Activated T-helper 2 cell treated with anti-CD3 and anti-CD28 coated beads, Interferon-gamma antibody, Interleukin-2, Interleukin-4, amounts not matched to agents 10 μg/mL and 5 μg/mL and 100 μg/mL, durations not matched to agents 14 hours and 24 hours and 36 hours (primary cell): ENCODE results near the gene IBA57. TPM values are rescaled to one million over a fixed set of nuclear protein-coding genes. Genes with fewer than 3 reads are reported as not detected.
"Not testable (repeated sequence)": the region's sequence is repeated elsewhere in the genome, so short reads cannot be mapped to it uniquely, and the experiment has no call there.

ENCODE experiments used
- DNase-seq: peaks from one replicate; pipeline ENCODE4 v3.0.0; 2021; ENCODE audit warnings: low spot score
- H3K27ac Mint-ChIP-seq: one replicate; pipeline ENCODE4 v1.8.0; 2021; ENCODE audit warnings: mixed read lengths
- H3K27me3 Mint-ChIP-seq: one replicate; pipeline ENCODE4 v1.8.0; 2021; ENCODE audit warnings: low read depth, mixed read lengths
- H3K36me3 Mint-ChIP-seq: one replicate; pipeline ENCODE4 v1.8.0; 2021; ENCODE audit warnings: low read depth, mixed read lengths
- H3K4me1 Mint-ChIP-seq: one replicate; pipeline ENCODE4 v1.8.0; 2021; ENCODE audit warnings: low read depth, mixed read lengths
- H3K4me3 Mint-ChIP-seq: one replicate; pipeline ENCODE4 v1.8.0; 2021; ENCODE audit warnings: low read depth, mild to moderate bottlenecking, moderate library complexity, mixed read lengths
- H3K9me3 Mint-ChIP-seq: one replicate; pipeline ENCODE4 v1.8.0; 2021; ENCODE audit warnings: mixed read lengths
- intact Hi-C: fragments of 100-400 bp; cut with micrococcal nuclease; formaldehyde crosslinking; loops from one replicate; pipeline ENCODE4 v1.15.1; 2023
- total RNA-seq: library from RNA; stranded (reverse); gene quantifications from 2 replicates; pipeline ENCODE4 v1.2.3, GENCODE V29; 2022

The IBA57 gene
- total RNA-seq, 1 donor from 2014 or later, result 7.6 TPM

DNA sequence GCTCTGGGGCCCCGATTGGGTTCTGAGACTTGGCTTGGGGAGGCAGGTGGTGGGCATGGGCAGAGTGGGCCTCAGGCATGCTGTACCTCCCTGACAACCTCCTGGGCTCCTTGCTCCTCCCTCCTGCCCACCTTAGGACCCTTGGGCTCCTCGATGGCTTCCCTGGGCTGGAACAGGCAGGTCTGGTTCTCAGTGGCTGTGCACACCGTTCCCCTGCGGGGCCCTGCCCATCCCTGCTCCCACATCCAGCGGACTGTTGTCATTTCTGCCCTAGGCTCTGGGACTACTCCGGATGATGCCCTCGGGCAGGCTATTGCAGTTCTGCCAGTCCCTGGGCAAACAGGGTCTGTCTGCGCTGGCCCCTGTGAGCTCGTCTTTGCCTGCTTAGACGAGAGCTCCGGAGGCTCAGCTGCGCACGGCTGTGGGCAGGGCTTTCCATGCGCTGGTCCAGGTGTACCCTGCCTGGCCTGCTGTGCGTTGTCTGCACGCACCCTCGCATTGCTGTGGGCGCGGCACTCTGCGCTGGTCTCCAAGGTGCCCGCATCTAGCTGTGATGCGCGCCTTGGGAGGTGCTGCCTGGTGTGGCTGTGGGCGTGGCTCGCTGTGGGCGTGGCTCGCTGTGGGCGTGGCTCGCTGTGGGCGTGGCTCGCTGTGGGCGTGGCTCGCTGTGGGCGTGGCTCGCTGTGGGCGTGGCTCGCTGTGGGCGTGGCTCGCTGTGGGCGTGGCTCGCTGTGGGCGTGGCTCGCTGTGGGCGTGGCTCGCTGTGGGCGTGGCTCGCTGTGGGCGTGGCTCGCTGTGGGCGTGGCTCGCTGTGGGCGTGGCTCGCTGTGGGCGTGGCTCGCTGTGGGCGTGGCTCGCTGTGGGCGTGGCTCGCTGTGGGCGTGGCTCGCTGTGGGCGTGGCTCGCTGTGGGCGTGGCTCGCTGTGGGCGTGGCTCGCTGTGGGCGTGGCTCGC, 8.2 kb downstream of the IBA57 start:
- H3K27ac Mint-ChIP-seq, H3K4me1 Mint-ChIP-seq, intact Hi-C loops, H3K36me3 Mint-ChIP-seq, H3K27me3 Mint-ChIP-seq, H3K4me3 Mint-ChIP-seq, H3K9me3 Mint-ChIP-seq, DNase-seq: not testable (repeated sequence)

DNA sequence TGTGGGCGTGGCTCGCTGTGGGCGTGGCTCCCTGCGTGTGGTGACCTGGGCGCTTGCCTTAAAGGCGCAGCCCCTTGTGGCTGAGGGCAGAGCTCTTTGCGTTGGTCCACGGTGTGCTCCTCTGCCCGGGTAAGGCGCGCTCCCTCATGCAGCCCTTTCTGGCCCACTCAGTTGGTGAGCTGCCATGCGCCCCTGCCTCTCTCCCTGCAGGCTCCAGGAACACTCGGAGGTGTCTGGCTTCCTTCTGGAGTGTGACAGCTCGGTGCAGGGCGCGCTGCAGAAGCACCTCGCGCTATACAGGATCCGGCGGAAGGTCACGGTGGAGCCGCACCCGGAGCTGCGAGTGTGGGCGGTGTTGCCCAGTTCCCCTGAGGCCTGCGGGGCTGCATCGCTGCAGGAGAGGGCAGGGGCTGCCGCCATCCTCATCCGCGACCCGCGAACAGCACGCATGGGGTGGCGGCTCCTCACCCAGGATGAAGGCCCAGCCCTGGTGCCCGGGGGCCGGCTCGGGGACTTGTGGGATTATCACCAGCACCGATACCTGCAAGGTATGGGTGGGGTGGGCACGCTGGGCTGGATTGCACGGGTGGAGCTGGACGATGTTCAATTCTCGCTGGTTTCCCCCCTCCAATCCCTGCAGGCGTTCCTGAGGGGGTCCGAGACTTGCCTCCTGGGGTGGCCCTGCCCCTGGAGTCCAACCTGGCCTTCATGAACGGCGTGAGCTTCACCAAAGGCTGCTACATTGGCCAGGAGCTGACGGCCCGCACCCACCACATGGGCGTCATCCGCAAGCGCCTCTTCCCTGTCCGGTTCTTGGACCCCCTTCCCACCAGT, 9.1 kb downstream of the IBA57 start:
- DNase-seq, result no peak
- Mint-ChIP-seq H3K9me3 (no peaks in the 10 kb centered on the region), H3K27ac (no peak overlapping the region), H3K4me3 (no peak overlapping the region), H3K27me3 (no peaks in the 10 kb centered on the region), H3K4me1 (peaks cover 1% of the 10 kb centered on the region), H3K36me3 (no peaks in the 10 kb centered on the region)
- intact Hi-C loops, result no loop called here

DNA sequence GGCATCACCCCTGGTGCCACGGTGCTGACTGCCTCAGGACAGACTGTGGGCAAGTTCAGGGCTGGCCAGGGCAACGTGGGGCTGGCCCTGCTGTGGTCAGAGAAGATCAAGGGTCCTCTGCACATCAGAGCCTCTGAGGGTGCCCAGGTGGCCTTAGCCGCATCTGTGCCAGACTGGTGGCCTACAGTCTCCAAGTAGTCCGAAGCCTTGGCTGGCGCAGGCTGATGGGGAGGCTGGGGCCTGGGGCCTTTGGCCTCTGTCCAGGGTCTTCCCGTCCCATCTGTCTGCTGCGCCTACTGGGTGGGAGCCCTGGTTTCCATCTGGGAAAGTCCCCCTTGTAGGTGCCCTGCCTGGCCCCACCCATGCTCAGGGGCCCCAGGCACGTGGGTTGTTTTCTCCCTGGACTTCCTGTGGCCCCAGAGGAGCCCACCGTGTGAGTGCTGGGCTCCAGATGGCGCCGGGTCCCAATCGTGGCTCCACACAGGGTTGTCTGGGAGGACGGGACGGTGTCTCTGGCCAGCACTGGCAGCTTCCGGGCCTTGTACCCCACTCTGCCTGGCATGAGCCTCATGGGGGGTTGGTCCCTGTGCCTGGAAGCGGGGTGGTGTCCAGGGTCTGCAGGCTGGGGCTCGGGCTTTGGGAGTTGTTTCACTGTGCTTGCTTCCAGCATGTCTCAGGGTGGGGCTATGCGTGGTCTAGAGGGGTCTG, 9.9 kb downstream of the IBA57 start:
- H3K4me3 Mint-ChIP-seq, result no peak overlapping the region
- intact Hi-C loops, result no loop called here
- H3K36me3 Mint-ChIP-seq, result no peaks in the 10 kb centered on the region
- DNase-seq, result no peak
- peaks cover 1% of the 10 kb centered on the region for H3K4me1 Mint-ChIP-seq
- H3K27ac Mint-ChIP-seq, result no peak overlapping the region
- no peaks in the 10 kb centered on the region for H3K27me3 Mint-ChIP-seq
- no peaks in the 10 kb centered on the region for H3K9me3 Mint-ChIP-seq

DNA sequence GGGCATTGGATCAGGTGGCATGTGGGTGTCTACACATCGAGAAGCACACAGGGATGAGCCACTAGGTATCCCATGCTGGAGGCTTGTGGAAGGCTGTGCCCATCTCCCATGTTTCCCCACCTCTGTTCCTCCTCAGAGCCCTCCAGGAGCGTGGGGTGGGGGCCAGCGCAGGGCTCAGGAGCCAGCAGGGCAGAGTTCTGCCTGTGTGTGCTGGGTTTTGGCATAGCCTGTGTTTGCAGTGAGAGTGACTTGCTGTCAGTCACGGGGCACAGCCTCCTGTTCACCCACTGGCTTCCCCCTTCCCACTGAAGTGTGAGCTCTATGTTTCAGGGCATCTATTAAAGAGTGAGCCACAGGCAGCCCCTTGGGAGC, 10.4 kb downstream of the IBA57 start:
- intact Hi-C loops, result no loop called here
- Mint-ChIP-seq H3K36me3 (no peaks in the 10 kb centered on the region), H3K9me3 (no peaks in the 10 kb centered on the region), H3K4me1 (peaks cover 1% of the 10 kb centered on the region), H3K27me3 (no peaks in the 10 kb centered on the region), H3K27ac (no peak overlapping the region), H3K4me3 (no peak overlapping the region)
- DNase-seq, result no peak

DNA sequence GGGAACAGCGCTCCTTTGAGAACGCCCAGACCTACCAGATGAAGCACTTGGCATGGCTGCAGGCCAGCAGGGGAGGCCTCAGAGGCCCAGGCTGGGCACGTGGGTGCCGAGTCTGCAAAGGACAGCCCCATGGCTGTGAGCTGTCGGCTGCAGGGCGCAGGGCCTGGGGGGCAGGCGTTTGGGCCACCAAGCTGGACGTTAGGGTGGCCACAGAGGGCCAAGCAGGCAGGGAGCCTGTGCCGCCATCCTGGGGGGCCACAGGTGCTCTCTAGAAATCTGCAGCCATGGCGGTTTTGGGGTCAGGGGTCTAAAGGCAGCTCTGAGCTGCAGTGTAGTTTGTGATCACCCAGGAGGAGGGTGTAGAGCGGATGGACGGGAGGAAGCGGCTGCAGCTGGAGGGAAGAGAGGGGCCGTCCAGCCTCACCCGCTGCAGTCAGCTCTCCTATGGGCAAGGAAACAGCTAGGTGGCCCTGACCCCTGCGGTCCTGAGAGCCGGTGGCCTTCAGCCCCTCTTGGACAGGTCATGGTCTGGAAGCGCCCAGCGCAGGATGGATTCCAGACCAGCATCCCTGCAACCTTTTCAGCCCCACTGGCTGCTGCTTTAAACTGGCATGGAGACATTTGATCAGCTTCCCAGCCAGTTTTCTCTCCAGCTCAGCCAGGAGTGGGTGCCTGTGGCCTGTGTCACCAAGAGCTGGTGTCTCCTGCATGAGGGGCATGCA, 11.0 kb downstream of the IBA57 start:
- Mint-ChIP-seq H3K4me3 (no peak overlapping the region), H3K36me3 (no peaks in the 10 kb centered on the region), H3K27ac (no peak overlapping the region), H3K9me3 (no peaks in the 10 kb centered on the region), H3K4me1 (peaks cover 1% of the 10 kb centered on the region), H3K27me3 (no peaks in the 10 kb centered on the region)
- intact Hi-C loops, result no loop called here
- DNase-seq, result no peak

DNA sequence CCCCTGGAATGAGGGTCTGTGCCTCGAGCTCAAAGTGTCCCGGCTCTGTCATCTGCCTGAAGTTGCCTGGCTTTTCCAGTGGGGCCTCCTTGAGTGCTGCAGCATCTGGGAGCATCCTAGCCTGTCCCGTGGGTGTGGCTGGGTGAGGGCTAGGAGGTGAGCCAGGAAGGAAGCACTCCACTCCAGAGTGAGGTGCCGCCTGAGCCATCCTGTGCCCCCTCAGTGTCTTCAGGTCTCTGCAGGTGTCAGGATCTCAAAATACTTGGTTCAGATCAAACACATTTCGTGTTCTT, 11.5 kb downstream of the IBA57 start:
- DNase-seq, result no peak
- Mint-ChIP-seq H3K4me3 (no peak overlapping the region), H3K27me3 (no peaks in the 10 kb centered on the region), H3K9me3 (no peaks in the 10 kb centered on the region), H3K4me1 (peaks cover 1% of the 10 kb centered on the region), H3K36me3 (no peaks in the 10 kb centered on the region), H3K27ac (no peak overlapping the region)
- intact Hi-C loops, result no loop called here

DNA sequence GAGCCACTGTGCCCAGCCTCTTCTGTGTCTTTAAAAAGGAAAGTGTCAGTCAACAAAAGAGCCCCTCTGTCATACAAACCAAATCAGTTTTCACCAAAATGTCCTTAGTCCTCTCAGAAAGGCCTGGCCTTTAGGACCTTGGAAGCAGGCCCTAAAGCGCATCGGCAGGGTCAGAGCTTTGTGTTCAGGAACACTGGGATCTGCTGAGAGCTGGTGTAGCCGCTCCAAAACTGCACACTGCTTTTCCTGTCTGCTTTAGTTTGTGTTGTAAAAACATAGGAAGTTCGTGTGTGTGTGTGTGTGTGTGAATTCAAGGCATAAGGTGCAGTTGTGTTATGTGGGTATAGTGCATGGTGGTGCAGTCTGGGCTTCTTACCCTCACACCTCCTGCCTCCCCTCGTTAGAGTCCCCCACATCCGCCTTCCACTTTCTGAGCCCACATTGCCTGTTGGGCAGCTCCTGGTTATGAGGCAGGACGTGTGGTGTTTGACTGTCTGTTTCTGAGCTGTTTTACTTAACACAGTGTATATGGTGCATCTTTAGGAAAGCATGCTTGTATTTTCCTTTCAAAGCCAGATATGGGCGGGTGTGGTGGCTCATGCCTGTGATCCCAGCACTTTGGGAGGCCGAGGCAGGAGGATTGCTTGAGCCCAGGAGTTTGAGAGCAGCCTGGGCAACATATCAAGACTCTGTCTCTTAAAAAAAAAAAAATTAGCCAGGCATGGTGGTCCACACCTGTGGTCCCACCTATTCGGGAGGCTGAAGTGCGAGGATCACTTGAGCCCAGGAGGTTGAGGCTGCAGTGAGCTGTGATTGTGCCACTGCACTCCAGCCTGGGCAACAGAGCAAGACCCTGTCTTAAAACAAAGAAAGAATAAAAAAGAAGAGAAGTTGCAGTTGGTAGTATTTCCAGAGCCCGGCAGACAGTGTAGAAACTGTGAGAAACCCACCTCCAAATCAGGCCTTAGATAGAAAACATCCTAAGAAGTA, 12.4 kb downstream of the IBA57 start:
- H3K4me3 Mint-ChIP-seq, result no peak overlapping the region
- no peak for DNase-seq
- intact Hi-C loops, result no loop called here
- H3K4me1 Mint-ChIP-seq, result no peaks in the 10 kb centered on the region
- no peak overlapping the region for H3K27ac Mint-ChIP-seq
- H3K9me3 Mint-ChIP-seq, result no peaks in the 10 kb centered on the region
- no peaks in the 10 kb centered on the region for H3K36me3 Mint-ChIP-seq
- H3K27me3 Mint-ChIP-seq, result no peaks in the 10 kb centered on the region

DNA sequence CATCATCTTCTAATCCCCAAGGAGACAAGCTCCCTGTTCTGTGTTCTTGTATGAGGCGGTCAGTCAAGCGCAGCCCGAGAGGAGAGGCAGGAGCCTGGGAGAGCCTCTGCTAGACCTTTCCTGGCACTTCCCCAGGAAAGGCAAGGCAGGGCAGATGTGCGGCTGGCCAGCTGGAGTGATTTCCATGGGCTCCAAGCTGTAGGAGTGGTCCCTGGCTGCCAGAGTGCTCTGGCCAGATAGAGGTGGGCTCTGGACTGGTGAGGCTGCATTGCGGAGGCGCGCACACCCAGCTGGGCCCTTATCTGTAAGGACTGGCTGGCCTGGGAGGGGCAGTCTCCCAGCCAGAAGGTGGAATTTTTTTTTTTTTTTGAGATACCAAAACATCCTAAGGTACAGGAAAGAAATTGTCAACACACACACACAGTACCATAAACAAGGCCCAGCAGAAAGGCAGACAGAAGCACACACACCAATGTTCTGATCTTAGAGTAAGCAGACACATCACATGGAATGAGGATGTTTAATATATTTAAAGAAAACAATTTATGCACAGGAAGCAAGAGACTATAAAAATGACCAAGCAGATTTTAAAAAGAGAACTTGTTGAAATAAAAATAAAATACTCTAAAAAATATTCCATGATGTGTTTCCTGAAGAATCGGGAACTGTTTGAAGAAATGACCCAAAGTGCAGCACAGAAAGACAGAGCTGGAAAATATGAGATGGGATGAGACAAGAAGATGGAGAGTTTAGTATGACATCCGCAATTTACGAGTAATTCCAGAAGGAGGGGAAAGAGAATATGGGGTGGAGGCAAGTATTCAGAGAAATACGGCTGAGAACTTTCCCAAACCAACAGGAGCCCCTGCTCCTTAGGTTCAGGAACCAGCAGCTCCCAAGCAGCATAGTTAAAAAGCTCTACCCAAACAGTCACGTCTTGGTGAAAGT, 13.4 kb downstream of the IBA57 start:
- Mint-ChIP-seq H3K27me3 (no peaks in the 10 kb centered on the region), H3K4me3 (no peak overlapping the region), H3K36me3 (no peaks in the 10 kb centered on the region), H3K27ac (no peak overlapping the region), H3K9me3 (no peaks in the 10 kb centered on the region), H3K4me1 (no peaks in the 10 kb centered on the region)
- no peak for DNase-seq
- intact Hi-C loops, result no loop called here

DNA sequence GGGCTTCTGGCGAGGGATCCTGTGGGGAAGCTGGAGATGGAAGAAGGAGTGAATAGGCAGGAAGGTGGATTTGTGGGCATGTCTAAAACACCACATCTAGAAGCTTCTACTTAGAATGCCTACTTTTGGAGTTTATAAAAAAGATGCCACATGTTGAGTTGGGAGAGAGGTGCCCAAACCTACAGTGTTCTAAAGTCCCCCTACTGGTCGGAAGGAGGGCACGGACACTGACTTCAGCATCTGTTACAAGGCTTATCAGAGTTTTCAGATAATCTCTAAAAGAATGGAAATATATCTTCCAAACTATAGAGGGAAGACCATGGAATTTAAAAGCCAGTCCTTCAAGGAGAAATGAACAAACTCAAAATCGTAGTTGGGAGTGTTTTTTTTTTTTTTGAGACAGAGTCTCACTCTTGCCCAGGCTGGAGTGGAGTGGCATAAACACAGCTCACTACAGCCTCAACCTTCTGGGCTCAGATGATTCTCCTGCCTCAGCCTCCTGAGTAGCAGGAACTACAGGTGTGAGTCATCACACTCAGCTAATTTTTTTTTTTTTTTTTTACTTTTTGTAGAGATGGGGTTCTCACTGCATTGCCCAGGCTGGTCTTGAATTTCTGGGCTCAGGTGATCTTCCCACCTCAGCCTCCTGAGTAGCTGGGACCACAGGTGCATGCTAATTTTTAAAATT, 14.8 kb downstream of the IBA57 start:
- Mint-ChIP-seq H3K4me1 (peaks cover 2% of the 10 kb centered on the region), H3K27ac (no peak overlapping the region), H3K27me3 (no peaks in the 10 kb centered on the region), H3K36me3 (no peaks in the 10 kb centered on the region), H3K9me3 (no peaks in the 10 kb centered on the region), H3K4me3 (no peak overlapping the region)
- DNase-seq, result no peak
- intact Hi-C loops, result no loop called here

DNA sequence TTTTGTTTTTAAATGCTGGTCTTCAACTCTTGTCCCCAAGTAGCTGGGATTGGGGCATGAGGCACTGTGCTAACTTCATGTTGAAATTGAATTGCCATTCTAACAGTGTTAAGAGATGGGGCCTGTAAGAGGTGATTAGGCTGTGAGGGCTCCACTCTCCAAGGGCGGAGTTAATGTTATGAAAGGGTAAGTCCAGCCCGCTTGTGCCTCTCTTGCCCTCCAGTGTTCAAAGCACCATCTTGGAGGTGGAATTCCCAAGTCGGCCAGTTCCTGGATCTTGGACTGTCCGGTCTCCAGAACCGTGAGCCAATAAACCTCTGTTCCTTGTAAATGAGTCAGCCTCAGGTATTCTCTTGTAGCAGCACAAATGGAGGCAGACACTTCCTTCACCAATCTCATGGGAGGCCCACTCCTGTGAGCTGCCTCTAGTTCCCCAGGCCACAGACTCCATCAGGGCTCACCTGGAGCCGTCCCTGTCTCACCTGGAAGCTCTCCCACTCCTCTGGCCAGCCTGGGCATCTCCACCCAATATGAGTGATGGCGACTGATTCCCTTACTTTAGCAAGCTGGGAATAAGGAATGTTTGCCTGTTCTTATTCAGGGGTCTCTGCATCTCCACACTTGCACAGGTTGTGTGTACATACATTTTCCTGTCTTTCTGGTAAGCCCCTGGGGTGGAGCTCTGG, 15.5 kb downstream of the IBA57 start:
- Mint-ChIP-seq H3K4me1 (peaks cover 5% of the 10 kb centered on the region), H3K36me3 (no peaks in the 10 kb centered on the region), H3K4me3 (no peak overlapping the region), H3K27me3 (no peaks in the 10 kb centered on the region), H3K9me3 (no peaks in the 10 kb centered on the region), H3K27ac (no peak overlapping the region)
- DNase-seq, result no peak
- intact Hi-C loops, result no loop called here
